Neutrophil (primary cell): Measurements from ENCODE around the gene BRCC3.
"Not testable (repeated sequence)": the region's sequence is repeated elsewhere in the genome, so short reads cannot be mapped to it uniquely, and the experiment has no call there.

Source experiments
- H3K27ac ChIP-seq: fragments of 200-600 bp; sonication (generic); 2 replicates; pipeline ENCODE4 v1.5.1; 2016; ENCODE audit warnings: mild to moderate bottlenecking, moderate library complexity
- H3K27me3 ChIP-seq: fragments of 200-600 bp; sonication (generic); 2 replicates; pipeline ENCODE4 v1.6.0; 2016; ENCODE audit warnings: mild to moderate bottlenecking
- H3K36me3 ChIP-seq: fragments of 200-600 bp; sonication (generic); 2 replicates; pipeline ENCODE4 v1.5.1; 2017
- H3K4me1 ChIP-seq, 2 experiments: fragments of 200-600 bp in 1 of 2; sonication (generic) in 1 of 2; 1 replicate in 1 of 2; 2 replicates in 1 of 2; pipeline versions ENCODE4 v1.5.1 to v1.6.1; 2013 to 2016; ENCODE audit warnings: low read depth in 1 of 2, low read length in 1 of 2, mild to moderate bottlenecking in 1 of 2, moderate library complexity in 1 of 2; ENCODE audit not compliant: control insufficient read depth in 1 of 2, insufficient read depth in 1 of 2
- H3K4me3 ChIP-seq, 2 experiments: fragments of 200-600 bp in 1 of 2; sonication (generic) in 1 of 2; 1 replicate in 1 of 2; 2 replicates in 1 of 2; pipeline ENCODE4 v1.5.1; 2013 to 2016; ENCODE audit warnings: low read depth in 1 of 2, low read length in 1 of 2, mild to moderate bottlenecking in 1 of 2, moderate library complexity in 1 of 2
- H3K9me3 ChIP-seq: fragments of 200-600 bp; sonication (generic); 2 replicates; pipeline ENCODE4 v1.5.1; 2016
- CTCF ChIP-seq: fragments of 200-600 bp; sonication (generic); IDR thresholded peaks from 2 replicates; pipeline ENCODE4 v1.5.1; 2016; ENCODE audit warnings: antibody characterized with exemption

The BRCC3 gene

DNA sequence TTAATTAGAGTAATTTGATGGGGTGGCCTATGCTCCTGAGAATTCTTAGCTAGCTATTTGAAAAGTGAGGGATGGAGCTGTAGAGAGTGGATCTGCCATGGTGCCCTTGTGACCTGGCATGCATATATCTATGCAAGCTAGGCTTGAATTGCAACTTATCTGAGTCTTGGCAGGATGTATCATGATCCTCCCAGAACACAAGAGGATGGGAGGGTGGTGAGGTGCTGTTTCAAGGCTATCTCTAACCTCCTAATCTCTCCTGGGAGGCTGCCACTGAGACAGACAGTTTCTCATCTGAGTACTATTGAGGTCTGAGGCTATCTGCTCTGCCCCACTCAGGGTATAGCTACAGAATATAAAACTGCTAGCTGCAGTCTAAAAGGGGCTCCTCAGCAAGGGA lies 56.6 kb downstream of the BRCC3 start:
- Histone ChIP-seq H3K4me1 (peaks cover 14 to 19% of the 10 kb centered on the region in 2 experiments), H3K36me3 (no peaks in the 10 kb centered on the region), H3K4me3 (no peak overlapping the region), H3K27me3 (no peaks in the 10 kb centered on the region), H3K9me3 (no peaks in the 10 kb centered on the region), H3K27ac (no peak overlapping the region)
- TF ChIP-seq CTCF, result no peak

GRCh38 chrX:155132110-155132509 lies 60.8 kb downstream of the BRCC3 start:
- Histone ChIP-seq H3K4me1 (peaks cover 8 to 11% of the 10 kb centered on the region in 2 experiments), H3K4me3 (no peak overlapping the region), H3K27me3 (no peaks in the 10 kb centered on the region), H3K36me3 (no peaks in the 10 kb centered on the region), H3K27ac (no peak overlapping the region), H3K9me3 (no peaks in the 10 kb centered on the region)
- TF ChIP-seq CTCF, result no peak

GRCh38 chrX:155134255-155134654 lies 62.9 kb downstream of the BRCC3 start:
- Histone ChIP-seq H3K36me3 (no peaks in the 10 kb centered on the region), H3K4me1 (no peaks in the 10 kb centered on the region), H3K27ac (no peak overlapping the region), H3K27me3 (no peaks in the 10 kb centered on the region), H3K4me3 (no peak overlapping the region), H3K9me3 (no peaks in the 10 kb centered on the region)
- TF ChIP-seq CTCF, result no peak

GRCh38 chrX:155143959-155144548 lies 72.7 kb downstream of the BRCC3 start:
- Histone ChIP-seq H3K9me3 (no peaks in the 10 kb centered on the region), H3K4me3 (no peak overlapping the region), H3K27me3 (no peaks in the 10 kb centered on the region), H3K27ac (no peak overlapping the region), H3K36me3 (no peaks in the 10 kb centered on the region), H3K4me1 (no peaks in the 10 kb centered on the region)
- TF ChIP-seq CTCF, result no peak

DNA sequence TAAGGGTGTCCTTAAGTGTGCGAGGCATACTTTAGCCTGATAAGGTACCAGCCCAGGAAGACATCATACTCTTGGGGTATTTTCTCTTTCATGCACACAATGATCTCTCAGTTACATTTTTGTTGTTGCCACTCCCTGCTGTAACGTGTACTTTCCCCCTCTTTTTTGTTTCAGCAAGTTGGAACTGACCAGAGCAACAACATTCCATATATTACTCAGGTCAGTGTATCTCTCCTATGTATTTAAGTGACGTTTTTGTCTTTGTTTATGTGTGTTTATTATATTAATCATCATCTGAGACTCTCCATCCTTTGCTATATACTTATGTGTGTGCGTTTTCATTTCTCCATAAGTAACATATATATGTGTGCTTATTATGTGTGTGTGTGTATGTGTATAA lies 73.6 kb downstream of the BRCC3 start:
- no peak overlapping the region for H3K27ac ChIP-seq
- H3K9me3 ChIP-seq, result no peaks in the 10 kb centered on the region

GRCh38 chrX:155147612-155148011 lies 76.3 kb downstream of the BRCC3 start:
- H3K27ac ChIP-seq, H3K36me3 ChIP-seq, H3K4me1 ChIP-seq, H3K9me3 ChIP-seq, H3K27me3 ChIP-seq, H3K4me3 ChIP-seq: not testable (repeated sequence)

More for the DNA sequence above, 73.6 kb downstream of the BRCC3 start:
- H3K36me3 ChIP-seq, result no peaks in the 10 kb centered on the region
- H3K4me3 ChIP-seq, result no peak overlapping the region
- no peaks in the 10 kb centered on the region for H3K4me1 ChIP-seq
- no peaks in the 10 kb centered on the region for H3K27me3 ChIP-seq
- TF ChIP-seq CTCF, result no peak

DNA sequence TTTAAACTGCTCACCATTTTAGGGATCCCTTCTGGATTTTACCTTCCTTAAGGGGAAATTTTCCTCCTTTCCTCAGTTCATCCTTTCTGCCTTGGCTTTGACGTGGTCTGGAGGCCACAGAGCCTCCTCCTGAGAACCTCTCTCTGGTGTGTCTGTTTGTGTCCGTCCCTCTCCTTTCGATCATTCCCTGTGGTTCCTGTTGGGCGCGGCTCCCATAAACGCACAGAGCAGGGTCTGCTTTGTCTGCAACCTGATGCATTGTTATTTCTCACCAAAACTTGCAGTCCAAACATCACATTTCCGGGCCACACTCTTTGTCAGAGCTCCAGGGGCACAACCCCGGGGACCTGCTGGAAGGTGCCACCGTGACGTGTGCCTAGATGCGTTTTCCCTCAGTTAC lies 76.9 kb downstream of the BRCC3 start:
- H3K4me3 ChIP-seq, H3K36me3 ChIP-seq, H3K27ac ChIP-seq, H3K27me3 ChIP-seq, H3K4me1 ChIP-seq, H3K9me3 ChIP-seq: not testable (repeated sequence)
